Lung (tissue), 12 donors: ENCODE results near the gene LDLRAD4. TPM values are rescaled to one million over a fixed set of nuclear protein-coding genes. Genes with fewer than 3 reads are reported as not detected.
A peak's percentile ranks its signal among the peaks of the same experiment; 100 is the strongest.

Experiments used
- ATAC-seq: fragments of 200-7000 bp; cut with Tn5 transposase; one replicate; pipeline ENCODE4 v1.9.1; 2020; ENCODE audit warnings: moderate number of reproducible peaks; ENCODE audit not compliant: insufficient read depth, low FRiP score
- DNase-seq, 3 donors: peaks; one replicate each; pipeline ENCODE4 v3.0.0-alpha.2; 2013 to 2017
- H3K27ac ChIP-seq, 2 donors: one replicate each; pipeline ENCODE4 v1.5.1; 2013; ENCODE audit warnings: mild to moderate bottlenecking in 2 of 2, moderate library complexity in 2 of 2, control low read depth in 1 of 2, inconsistent platforms in 1 of 2, low read depth in 1 of 2, low read length in 1 of 2
- H3K27me3 ChIP-seq, 3 donors: one replicate each; pipeline ENCODE4 v1.5.1; 2013; ENCODE audit warnings: low read length in 2 of 3; ENCODE audit not compliant: control insufficient read depth in 3 of 3, insufficient read depth in 3 of 3
- H3K36me3 ChIP-seq, 4 donors: one replicate each; pipeline ENCODE4 v1.5.1; 2013; ENCODE audit warnings: low read length in 4 of 4, mild to moderate bottlenecking in 1 of 4, moderate library complexity in 1 of 4; ENCODE audit not compliant: control insufficient read depth in 4 of 4, insufficient read depth in 4 of 4
- H3K4me1 ChIP-seq, 5 donors: one replicate each; pipeline ENCODE4 v1.5.1; 2013; ENCODE audit warnings: low read length in 5 of 5, mild to moderate bottlenecking in 2 of 5, moderate library complexity in 1 of 5; ENCODE audit not compliant: control insufficient read depth in 5 of 5, insufficient read depth in 5 of 5
- H3K4me3 ChIP-seq: one replicate; pipeline ENCODE4 v1.5.1; 2013; ENCODE audit warnings: mild to moderate bottlenecking, control low read depth, moderate library complexity
- H3K9ac ChIP-seq, 2 donors: one replicate each; pipeline ENCODE4 v1.5.1; 2013; ENCODE audit warnings: low read length in 2 of 2, control low read depth in 1 of 2; ENCODE audit not compliant: insufficient read depth in 1 of 2
- H3K9me3 ChIP-seq, 4 donors: one replicate each; pipeline ENCODE4 v1.5.1; 2013; ENCODE audit warnings: low read length in 3 of 4, mild to moderate bottlenecking in 1 of 4, moderate library complexity in 1 of 4; ENCODE audit not compliant: control insufficient read depth in 4 of 4, insufficient read depth in 3 of 4
- WGBS, 2 donors: extraction: QIAGEN DNeasy Blood & Tissue Kit; methylation state at CpG; one replicate each; pipeline ENCODE4 v1.1.7; 2013; 5-methylcytosine and 5-hydroxymethylcytosine counted together
- polyA plus RNA-seq, 2 donors: library from polyadenylated mRNA; stranded (reverse); fragments of 200-250 nt; gene quantifications; one replicate each; pipeline ENCODE4 v1.2.1, GENCODE V29; 2013
- total RNA-seq, 2 donors: library from RNA; depleted of rRNA in 1 of 2; stranded (reverse); fragments of >200 nt in 1 of 2; gene quantifications; one replicate each; pipeline ENCODE4 v1.2.1, GENCODE V29; 2014 to 2021
- TF ChIP-seq, protein P1 (sequence below): IDR thresholded peaks from 2 replicates; pipeline ENCODE4 v1.5.1; 2012; ENCODE audit warnings: mild to moderate bottlenecking; ENCODE audit errors: control extremely low read depth, extremely low read depth
- donor health status: control.
- donor health status: control.
- donor health status: Bipolar disorder and iron deficiency.
- donor health status: healthy.
- donor health status: DM: yes; HTN: yes; CAD: no.

The LDLRAD4 gene
- total and polyA plus RNA-seq, 4 donors = 3.2 to 62.4 (median 19.9) TPM

DNA sequence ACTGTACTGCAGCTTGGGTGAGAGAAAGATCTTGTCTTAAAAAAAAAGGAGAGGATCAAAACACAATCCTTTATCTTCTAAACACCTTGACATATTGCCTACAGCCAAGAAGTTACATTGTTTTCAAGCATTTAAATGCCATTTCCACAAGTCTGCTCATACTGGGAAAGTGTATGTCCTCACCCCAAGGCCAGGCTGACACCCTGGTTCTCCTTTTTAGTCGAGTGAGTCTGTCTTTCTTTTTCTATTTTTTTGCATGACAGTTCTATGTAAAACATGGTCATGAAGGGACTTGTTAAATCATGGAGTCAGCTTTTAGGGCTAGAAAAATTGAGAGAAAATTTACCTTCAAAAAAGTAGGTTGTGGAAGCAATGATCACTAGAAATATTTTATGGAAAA lies 274.5 kb downstream of the LDLRAD4 start:
- Histone ChIP-seq H3K27me3 (no peaks in the 10 kb centered on the region), H3K4me1 (peaks cover 0 to 5% (median 0%) of the 10 kb centered on the region in 5 donors), H3K9me3 (peaks cover 0 to under 1% (median under 1%) of the 10 kb centered on the region in 4 donors), H3K4me3 (no peak overlapping the region), H3K27ac (no peak overlapping the region), H3K36me3 (peaks cover 0 to 6% (median 2%) of the 10 kb centered on the region in 4 donors), H3K9ac (no peak overlapping the region)
- TF ChIP-seq, protein P1, sequence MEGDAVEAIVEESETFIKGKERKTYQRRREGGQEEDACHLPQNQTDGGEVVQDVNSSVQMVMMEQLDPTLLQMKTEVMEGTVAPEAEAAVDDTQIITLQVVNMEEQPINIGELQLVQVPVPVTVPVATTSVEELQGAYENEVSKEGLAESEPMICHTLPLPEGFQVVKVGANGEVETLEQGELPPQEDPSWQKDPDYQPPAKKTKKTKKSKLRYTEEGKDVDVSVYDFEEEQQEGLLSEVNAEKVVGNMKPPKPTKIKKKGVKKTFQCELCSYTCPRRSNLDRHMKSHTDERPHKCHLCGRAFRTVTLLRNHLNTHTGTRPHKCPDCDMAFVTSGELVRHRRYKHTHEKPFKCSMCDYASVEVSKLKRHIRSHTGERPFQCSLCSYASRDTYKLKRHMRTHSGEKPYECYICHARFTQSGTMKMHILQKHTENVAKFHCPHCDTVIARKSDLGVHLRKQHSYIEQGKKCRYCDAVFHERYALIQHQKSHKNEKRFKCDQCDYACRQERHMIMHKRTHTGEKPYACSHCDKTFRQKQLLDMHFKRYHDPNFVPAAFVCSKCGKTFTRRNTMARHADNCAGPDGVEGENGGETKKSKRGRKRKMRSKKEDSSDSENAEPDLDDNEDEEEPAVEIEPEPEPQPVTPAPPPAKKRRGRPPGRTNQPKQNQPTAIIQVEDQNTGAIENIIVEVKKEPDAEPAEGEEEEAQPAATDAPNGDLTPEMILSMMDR = no peak
- WGBS, 2 donors = 32 to 54% methylated on average over 1 of the region's 1 CpG
- DNase-seq (no peak), ATAC-seq (no peak)

DNA sequence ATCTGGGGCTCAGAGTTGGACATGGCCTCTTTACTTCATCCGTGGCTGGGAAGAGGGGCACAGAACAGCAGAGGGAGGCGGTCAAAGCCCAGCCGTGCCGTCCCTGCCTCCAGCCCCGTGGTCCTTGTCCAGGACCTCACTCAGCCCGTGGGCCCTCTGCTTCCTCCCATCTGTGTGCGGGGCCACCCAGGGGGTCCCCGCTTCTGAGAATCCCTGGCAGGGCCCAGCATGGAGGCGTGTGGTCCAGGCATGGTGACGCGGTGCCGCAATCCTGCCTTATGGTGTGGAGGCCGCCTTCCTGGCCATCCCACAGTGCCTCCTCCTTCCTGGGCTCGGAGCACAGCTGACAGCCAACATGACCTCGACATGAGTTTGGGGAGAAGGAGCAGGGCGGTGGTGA lies 275.2 kb downstream of the LDLRAD4 start:
- ATAC-seq = no peak
- no peak for DNase-seq
- Histone ChIP-seq H3K9me3 (peaks cover 0 to 7% (median 1%) of the 10 kb centered on the region in 4 donors), H3K36me3 (peaks cover 0 to 12% (median 6%) of the 10 kb centered on the region in 4 donors), H3K9ac (no peak overlapping the region), H3K27me3 (no peaks in the 10 kb centered on the region), H3K4me3 (no peak overlapping the region), H3K4me1 (peaks cover 0 to 5% (median 0%) of the 10 kb centered on the region in 5 donors), H3K27ac (no peak overlapping the region)
- WGBS, 2 donors = 86 to 88% methylated on average over 16 of the region's 16 CpGs
- TF ChIP-seq, protein P1 = no peak

DNA sequence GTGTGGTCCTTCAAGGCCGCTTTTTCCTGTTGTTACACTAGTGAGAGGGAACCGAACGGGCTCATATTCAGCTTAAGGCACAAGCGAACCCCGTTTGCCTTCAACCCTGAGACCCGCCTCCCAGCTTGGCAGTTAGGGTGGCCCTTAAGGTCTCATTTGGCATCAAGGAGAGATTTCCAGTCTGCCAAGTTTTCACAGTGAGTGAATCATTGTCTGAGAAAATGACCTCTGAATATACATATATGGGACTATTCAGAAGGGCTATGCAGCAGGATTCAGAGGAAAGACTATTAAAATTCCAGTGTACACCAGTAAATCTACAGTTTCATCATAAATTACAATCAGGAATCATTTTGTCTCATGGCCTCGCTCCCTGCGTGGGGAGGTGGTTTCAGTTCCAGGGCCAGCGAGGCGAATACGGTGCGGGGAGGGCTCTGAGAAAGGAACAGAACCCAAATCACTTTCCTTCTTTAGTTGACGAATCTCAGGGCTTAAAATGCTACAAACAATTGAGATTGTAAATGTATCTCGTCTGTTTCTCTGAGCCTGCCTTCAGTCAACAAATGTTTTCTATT lies 276.4 kb downstream of the LDLRAD4 start:
- DNase-seq = peak in 1 of 3 donors; percentile 23
- Histone ChIP-seq H3K27ac (no peak overlapping the region), H3K9ac (no peak overlapping the region), H3K27me3 (no peaks in the 10 kb centered on the region), H3K4me3 (no peak overlapping the region), H3K9me3 (peaks cover 0 to 8% (median 1%) of the 10 kb centered on the region in 4 donors), H3K4me1 (peaks cover 0 to 8% (median 3%) of the 10 kb centered on the region in 5 donors), H3K36me3 (peaks cover 0 to 19% (median 7%) of the 10 kb centered on the region in 4 donors)
- TF ChIP-seq, protein P1 = no peak
- ATAC-seq = no peak
- WGBS, 2 donors = 89 to 95% methylated on average over 14 of the region's 14 CpGs
